GM23338 (cell line): Measurements from ENCODE around the gene SMIM14. TPM values are rescaled to one million over a fixed set of nuclear protein-coding genes. Genes with fewer than 3 reads are reported as not detected.

Experiments used
- ATAC-seq: fragments of 200-7000 bp; cut with Tn5 transposase; 3 replicates; pipeline ENCODE4 v1.9.1; 2020
- DNase-seq: peaks from one replicate; pipeline ENCODE4 v3.0.0-alpha.2; 2015; ENCODE audit warnings: low spot score
- H2AFZ ChIP-seq: fragments of 200-600 bp; sonication (generic); 2 replicates; pipeline ENCODE4 v1.8.0; 2016; ENCODE audit warnings: antibody characterized with exemption, mild to moderate bottlenecking, moderate library complexity
- H3F3A ChIP-seq: fragments of 200-600 bp; sonication (generic); replicated peaks from 2 replicates; pipeline ENCODE4 v1.8.0; 2017; ENCODE audit warnings: antibody characterized with exemption, mixed run types, low read depth
- H3K27ac ChIP-seq: fragments of 200-600 bp; sonication (generic); 2 replicates; pipeline ENCODE4 v1.6.1; 2016; ENCODE audit warnings: low read depth
- H3K27me3 ChIP-seq: fragments of 200-600 bp; sonication (generic); 2 replicates; pipeline ENCODE4 v1.8.0; 2016; ENCODE audit warnings: mild to moderate bottlenecking, mixed run types, moderate library complexity; ENCODE audit not compliant: insufficient read depth
- H3K36me3 ChIP-seq: fragments of 200-600 bp; sonication (generic); 2 replicates; pipeline ENCODE4 v1.8.0; 2016; ENCODE audit warnings: mild to moderate bottlenecking; ENCODE audit not compliant: insufficient read depth
- H3K4me1 ChIP-seq: fragments of 200-600 bp; sonication (generic); 2 replicates; pipeline ENCODE4 v1.8.0; 2016; ENCODE audit warnings: mild to moderate bottlenecking, moderate library complexity; ENCODE audit not compliant: insufficient read depth
- H3K4me2 ChIP-seq: fragments of 200-600 bp; sonication (generic); 2 replicates; pipeline ENCODE4 v1.7.1; 2017; ENCODE audit warnings: mixed run types
- H3K4me3 ChIP-seq: fragments of 200-600 bp; sonication (generic); 2 replicates; pipeline ENCODE4 v1.6.1; 2016; ENCODE audit warnings: mixed run types
- H3K79me2 ChIP-seq: fragments of 200-600 bp; sonication (generic); replicated peaks from 2 replicates; pipeline ENCODE4 v1.8.0; 2017; ENCODE audit warnings: mild to moderate bottlenecking; ENCODE audit not compliant: insufficient read depth
- H3K9me2 ChIP-seq: fragments of 200-600 bp; sonication (generic); 2 replicates; pipeline ENCODE4 v1.8.0; 2017; ENCODE audit not compliant: insufficient read depth
- H4K20me1 ChIP-seq: fragments of 200-600 bp; sonication (generic); replicated peaks from 2 replicates; pipeline ENCODE4 v1.8.0; 2017; ENCODE audit warnings: mild to moderate bottlenecking; ENCODE audit not compliant: insufficient read depth
- H3K27ac Mint-ChIP-seq: 2 replicates; pipeline ENCODE4 v1.8.0; 2020; ENCODE audit warnings: inconsistent platforms, mild to moderate bottlenecking, moderate library complexity, mixed read lengths
- H3K27me3 Mint-ChIP-seq: 3 replicates; pipeline ENCODE4 v1.8.0; 2022; ENCODE audit warnings: low read depth, mild to moderate bottlenecking, moderate library complexity, mixed read lengths, inconsistent platforms; ENCODE audit not compliant: insufficient read depth, poor library complexity
- H3K36me3 Mint-ChIP-seq: 3 replicates; pipeline ENCODE4 v1.8.0; 2021; ENCODE audit warnings: low read depth, mild to moderate bottlenecking, inconsistent platforms, moderate library complexity, mixed read lengths
- H3K4me1 Mint-ChIP-seq: 3 replicates; pipeline ENCODE4 v1.8.0; 2020; ENCODE audit warnings: mild to moderate bottlenecking, inconsistent platforms, mixed read lengths
- H3K4me3 Mint-ChIP-seq: 3 replicates; pipeline ENCODE4 v1.8.0; 2021; ENCODE audit warnings: moderate library complexity, mild to moderate bottlenecking, inconsistent platforms, mixed read lengths
- H3K9me3 Mint-ChIP-seq: 3 replicates; pipeline ENCODE4 v1.8.0; 2020; ENCODE audit warnings: moderate library complexity, mild to moderate bottlenecking, inconsistent platforms, mixed read lengths
- CREB1 ChIP-seq: fragments of 250-450 bp; sonication (Bioruptor Pico); IDR thresholded peaks from 2 replicates; pipeline ENCODE4 v1.5.0; 2020; ENCODE audit warnings: low read depth, mild to moderate bottlenecking, moderate library complexity
- CTCF ChIP-seq, 2 experiments: fragments of 200-600 bp in 1 of 2; sonication (generic) in 1 of 2; conservative IDR thresholded peaks; 2 replicates each; pipeline versions ENCODE4 v1.5.1 to v1.6.1; 2016 to 2017; ENCODE audit warnings: antibody characterized with exemption in 2 of 2, low read depth in 2 of 2, mild to moderate bottlenecking in 2 of 2, moderate library complexity in 1 of 2
- ETS1 ChIP-seq: IDR thresholded peaks from 2 replicates; pipeline ENCODE4 v1.6.1; 2016; ENCODE audit warnings: antibody characterized with exemption
- EZH2 ChIP-seq: fragments of 200-600 bp; sonication (generic); IDR thresholded peaks from one replicate; pipeline ENCODE4 v1.8.0; 2017; ENCODE audit warnings: antibody characterized with exemption, mild to moderate bottlenecking, low read depth; ENCODE audit not compliant: unreplicated experiment
- EZH2phosphoT487 ChIP-seq: fragments of 200-600 bp; sonication (generic); IDR thresholded peaks from one replicate; pipeline ENCODE4 v1.8.1; 2018; ENCODE audit warnings: antibody characterized with exemption; ENCODE audit not compliant: unreplicated experiment
- JUNB ChIP-seq: IDR thresholded peaks from one replicate; pipeline ENCODE4 v1.6.1; 2016; ENCODE audit warnings: antibody characterized with exemption; ENCODE audit not compliant: unreplicated experiment
- NANOG ChIP-seq: IDR thresholded peaks from 2 replicates; pipeline ENCODE4 v1.6.1; 2016; ENCODE audit warnings: antibody characterized with exemption, borderline replicate concordance
- POLR2AphosphoS5 ChIP-seq: IDR thresholded peaks from 2 replicates; pipeline ENCODE4 v1.6.1; 2016; ENCODE audit warnings: antibody characterized with exemption, low read depth
- REST ChIP-seq: IDR thresholded peaks from one replicate; pipeline ENCODE4 v1.6.1; 2018; ENCODE audit warnings: antibody characterized with exemption; ENCODE audit not compliant: unreplicated experiment
- STAT1 ChIP-seq: IDR thresholded peaks from one replicate; pipeline ENCODE4 v1.6.1; 2016; ENCODE audit warnings: antibody characterized with exemption; ENCODE audit not compliant: unreplicated experiment
- ZNF114 ChIP-seq: fragments of 250-450 bp; sonication (Bioruptor Pico); IDR thresholded peaks from 2 replicates; pipeline ENCODE4 v1.5.0; 2020; ENCODE audit warnings: mild to moderate bottlenecking, moderate library complexity
- ZNF331 ChIP-seq: fragments of 250-450 bp; sonication (Bioruptor Pico); IDR thresholded peaks from 2 replicates; pipeline ENCODE4 v1.5.0; 2020; ENCODE audit warnings: low read depth, mild to moderate bottlenecking, moderate library complexity
- ZNF462 ChIP-seq: fragments of 250-450 bp; sonication (Bioruptor Pico); IDR thresholded peaks from 2 replicates; pipeline ENCODE4 v1.5.0; 2020; ENCODE audit warnings: mild to moderate bottlenecking, moderate library complexity
- polyA plus RNA-seq: library from polyadenylated mRNA; unstranded; fragments of >200 nt; fragmentation: Nextera tagmentation; extraction: Ambion mirVana; gene quantifications from 2 replicates; pipeline ENCODE4 v1.2.1, GENCODE V29; 2016
- total RNA-seq: library from RNA; depleted of rRNA; stranded (reverse); fragments of >200 nt; shearing (Covaris generic); gene quantifications from 2 replicates; pipeline ENCODE4 v1.2.3, GENCODE V29; 2014

SMIM14 gene
- total and polyA plus RNA-seq, 2 experiments from 2014 or later = 29.0 to 52.6 TPM

- ATAC-seq (no peak), DNase-seq (no peak)
- no peak overlapping the region for H3K27ac Mint-ChIP-seq
- H3K4me3 Mint-ChIP-seq = no peak overlapping the region
- no peaks in the 10 kb centered on the region for H3K9me2 ChIP-seq
- H3K4me3 ChIP-seq = no peak overlapping the region
- no peaks in the 10 kb centered on the region for H4K20me1 ChIP-seq
- peaks cover 9% of the 10 kb centered on the region for H3K4me1 ChIP-seq
- H3K36me3 Mint-ChIP-seq = peaks cover 3% of the 10 kb centered on the region; the same call in 1 of the 3 replicates
- no peaks in the 10 kb centered on the region for H3K9me3 Mint-ChIP-seq
- H3K4me1 Mint-ChIP-seq = peaks cover 18% of the 10 kb centered on the region
- H3K27ac ChIP-seq = no peak overlapping the region
- no peaks in the 10 kb centered on the region for H3K79me2 ChIP-seq
- H3K36me3 ChIP-seq = no peaks in the 10 kb centered on the region
- H2AFZ ChIP-seq = no peak overlapping the region
- no peaks in the 10 kb centered on the region for H3F3A ChIP-seq
- H3K27me3 Mint-ChIP-seq = peaks cover 1% of the 10 kb centered on the region
- H3K27me3 ChIP-seq = no peaks in the 10 kb centered on the region
- no peak overlapping the region for H3K4me2 ChIP-seq
- TF ChIP-seq ETS1 (no peak), JUNB (no peak), CTCF (conservative IDR thresholded peaks at IDR 0.05; ENCODE audit: low read depth in 2 of 2) (no peak), CREB1 (no peak), ZNF462 (CRISPR knock-in tag) (no peak), ZNF114 (CRISPR knock-in tag) (no peak), STAT1 (no peak), ZNF331 (CRISPR knock-in tag) (no peak), POLR2AphosphoS5 (no peak), REST (no peak), NANOG (no peak), EZH2 (no peak), EZH2phosphoT487 (no peak)
These were observed 25.5 kb downstream of the SMIM14 start for GRCh38 chr4:39613093-39613656.
